GM12801 (cell line): Measurements from ENCODE around the gene SND1.

Experiments used
- CTCF ChIP-seq: IDR thresholded peaks from one replicate; pipeline ENCODE4 v1.5.1; 2011; ENCODE audit warnings: control low read depth; ENCODE audit not compliant: insufficient read length; ENCODE audit errors: extremely low read depth

Gene SND1

GRCh38 chr7:127943541-127944521 is 291.8 kb downstream of the SND1 start:
- no peak for TF ChIP-seq CTCF

GRCh38 chr7:127946111-127946510 is 294.1 kb downstream of the SND1 start:
- no peak for TF ChIP-seq CTCF

GRCh38 chr7:127946847-127947246 is 294.9 kb downstream of the SND1 start:
- no peak for TF ChIP-seq CTCF

GRCh38 chr7:127948312-127948711 is 296.3 kb downstream of the SND1 start:
- no peak for TF ChIP-seq CTCF

GRCh38 chr7:127948930-127949329 is 296.9 kb downstream of the SND1 start:
- no peak for TF ChIP-seq CTCF

GRCh38 chr7:127949769-127950222 is 297.8 kb downstream of the SND1 start:
- TF ChIP-seq CTCF, result no peak

- TF ChIP-seq CTCF, result no peak
Measured at GRCh38 chr7:127950233-127950935, 298.4 kb downstream of the SND1 start.
